ENCODE results near the gene GPC3. TPM values are rescaled to one million over a fixed set of nuclear protein-coding genes. Genes with fewer than 3 reads are reported as not detected.

Gene GPC3
- total and polyA plus RNA-seq, 4 experiments from 2014 or later = 0.20 to 2.4 (median 0.22) TPM; not detected in 1

DNA sequence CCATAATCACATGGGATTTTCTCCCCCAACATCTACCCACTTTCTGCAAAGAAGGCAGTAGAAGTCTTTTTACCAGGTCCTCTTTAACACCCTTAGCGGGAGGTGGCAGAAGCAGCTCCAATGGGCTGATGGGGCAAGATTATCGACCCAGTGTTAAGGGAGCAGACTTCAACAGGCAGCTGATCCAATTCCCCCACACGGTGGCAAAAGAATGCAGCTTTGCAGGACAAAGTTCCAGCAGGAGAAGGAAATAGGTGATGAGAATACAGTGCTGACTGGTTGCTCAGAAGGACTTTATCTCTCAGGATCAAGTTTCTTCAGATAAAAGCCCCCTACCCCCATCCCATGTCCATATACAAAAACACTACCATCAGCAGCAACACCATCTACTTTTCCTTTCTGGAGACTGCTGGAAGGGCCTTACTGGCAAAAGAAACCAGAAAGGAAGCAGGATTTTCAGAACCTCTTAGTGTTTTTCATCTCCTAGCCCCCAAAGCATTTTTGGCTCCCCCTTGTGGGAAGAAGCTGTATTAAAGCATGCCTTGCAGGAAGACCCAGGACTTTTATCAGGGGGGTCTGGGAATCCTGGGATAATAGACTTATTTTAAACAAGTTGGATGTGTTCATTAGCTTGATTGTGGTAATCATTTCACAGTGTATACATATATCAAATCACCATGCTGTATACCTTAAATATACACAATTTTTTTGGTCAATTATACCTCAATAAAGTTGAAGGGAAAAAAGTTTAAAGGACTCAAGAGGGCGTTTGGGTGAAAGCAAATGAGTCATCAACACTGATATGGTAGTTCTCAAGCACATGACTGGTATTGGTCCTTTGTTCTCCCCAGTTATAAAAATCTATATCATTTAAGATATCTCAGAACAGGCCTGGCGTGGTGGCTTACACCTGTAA is 146.4 kb downstream of the GPC3 start:
- ChIA-PET CTCF (ENCODE audit: partially characterized antibody) (interaction anchor here (1.2 to 1.7 kb wide), 3 partner anchors 47 to 558 kb away, joined by 3 to 5 read pairs (median 3); no protein-coding TSS in a partner anchor), POLR2A (ENCODE audit: partially characterized antibody) (interaction anchor here (0.5 kb wide), 1 partner anchor 1984 kb away, joined by 3 read pairs; no protein-coding TSS in a partner anchor)
- Mint-ChIP-seq H3K36me3 (no peaks in the 10 kb centered on the region), H3K27me3 (no peaks in the 10 kb centered on the region), H3K4me1 (no peaks in the 10 kb centered on the region), H3K4me3 (no peak overlapping the region), H3K9me3 (no peaks in the 10 kb centered on the region), H3K27ac (no peak overlapping the region)
- DNase-seq = peak in 4 of 5 donors; percentile 5 to 25 (median 17)
- H3K4me3 ChIP-seq (ENCODE audit: low read length in 2 of 2) = no peak overlapping the region
- no peaks in the 10 kb centered on the region for H3K9me3 ChIP-seq (ENCODE audit: control insufficient read depth in 1 of 2, low read length in 2 of 2)
- no peaks in the 10 kb centered on the region for H3K4me1 ChIP-seq (ENCODE audit: insufficient read depth, low read length)
- H3K27me3 ChIP-seq (ENCODE audit: insufficient read depth, low read length) = no peaks in the 10 kb centered on the region
- H3K27ac ChIP-seq (ENCODE audit: low read depth, low read length) = no peak overlapping the region
- no peaks in the 10 kb centered on the region for H3K36me3 ChIP-seq (ENCODE audit: insufficient read depth, low read length)
- intact Hi-C loops (cut with micrococcal nuclease) = loop anchor here (2.0 kb wide), 1 partner anchor 46 kb away; no protein-coding TSS in a partner anchor

DNA sequence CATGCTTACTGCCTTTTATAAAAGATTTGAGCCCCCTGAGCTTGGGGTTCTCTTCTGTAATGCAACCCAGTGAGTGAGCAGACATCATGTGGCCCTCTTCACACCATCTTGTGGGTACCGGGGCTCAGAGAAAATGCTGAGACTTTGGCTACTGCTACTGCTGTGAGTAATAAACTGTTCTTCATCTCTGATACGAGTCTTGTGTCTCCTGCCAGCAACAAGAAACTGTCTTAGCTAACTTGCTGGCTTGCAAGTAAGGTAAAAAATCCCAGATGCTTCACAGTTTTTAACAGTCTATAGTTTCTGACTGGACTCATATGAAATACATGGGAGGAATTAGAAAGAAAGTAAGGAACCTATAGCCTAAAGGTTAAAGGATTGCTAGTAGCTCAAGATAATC is 148.3 kb downstream of the GPC3 start:
- Histone ChIP-seq H3K27ac (ENCODE audit: low read depth, low read length) (no peak overlapping the region), H3K36me3 (ENCODE audit: insufficient read depth, low read length) (no peaks in the 10 kb centered on the region), H3K9me3 (ENCODE audit: control insufficient read depth in 1 of 2, low read length in 2 of 2) (no peaks in the 10 kb centered on the region), H3K27me3 (ENCODE audit: insufficient read depth, low read length) (no peaks in the 10 kb centered on the region), H3K4me1 (ENCODE audit: insufficient read depth, low read length) (no peaks in the 10 kb centered on the region), H3K4me3 (ENCODE audit: low read length in 2 of 2) (no peak overlapping the region)
- no peak for DNase-seq
- POLR2A ChIA-PET (ENCODE audit: partially characterized antibody) = no interaction called here
- no peak overlapping the region for H3K27ac Mint-ChIP-seq
- no peak overlapping the region for H3K4me3 Mint-ChIP-seq
- no peaks in the 10 kb centered on the region for H3K9me3 Mint-ChIP-seq
- CTCF ChIA-PET (ENCODE audit: partially characterized antibody) = interaction anchor here (1.0 to 1.3 kb wide), 2 partner anchors 12 to 15 kb away, joined by 4 read pairs; no protein-coding TSS in a partner anchor
- H3K36me3 Mint-ChIP-seq = no peaks in the 10 kb centered on the region
- H3K27me3 Mint-ChIP-seq = no peaks in the 10 kb centered on the region
- intact Hi-C loops (cut with micrococcal nuclease) = no loop called here
- H3K4me1 Mint-ChIP-seq = no peaks in the 10 kb centered on the region

DNA sequence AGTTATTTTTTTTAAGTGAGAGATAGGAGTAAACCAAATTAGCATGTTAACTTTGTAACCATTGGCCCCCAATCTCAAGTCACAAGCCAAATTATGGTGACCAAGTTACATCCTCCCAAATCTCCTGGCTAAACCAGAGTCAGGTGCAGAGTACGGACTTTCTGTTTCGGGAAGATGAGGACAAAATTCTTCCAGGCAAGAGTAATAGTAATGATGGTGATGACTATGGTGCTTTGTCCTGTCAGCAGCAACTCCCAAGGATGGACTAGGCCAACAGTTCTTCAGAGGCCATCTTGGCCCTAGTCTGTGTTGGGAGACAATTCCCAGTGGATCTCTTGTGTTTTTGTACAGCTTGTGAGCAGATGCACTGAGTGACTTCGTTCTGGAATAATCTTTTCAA is 148.8 kb downstream of the GPC3 start:
- ChIA-PET CTCF (ENCODE audit: partially characterized antibody) (interaction anchor here (1.0 to 1.3 kb wide), 2 partner anchors 8 to 11 kb away, joined by 3 to 4 read pairs; no protein-coding TSS in a partner anchor), POLR2A (ENCODE audit: partially characterized antibody) (no interaction called here)
- Histone ChIP-seq H3K27me3 (ENCODE audit: insufficient read depth, low read length) (no peaks in the 10 kb centered on the region), H3K36me3 (ENCODE audit: insufficient read depth, low read length) (no peaks in the 10 kb centered on the region), H3K9me3 (ENCODE audit: control insufficient read depth in 1 of 2, low read length in 2 of 2) (no peaks in the 10 kb centered on the region), H3K27ac (ENCODE audit: low read depth, low read length) (no peak overlapping the region), H3K4me3 (ENCODE audit: low read length in 2 of 2) (no peak overlapping the region), H3K4me1 (ENCODE audit: insufficient read depth, low read length) (no peaks in the 10 kb centered on the region)
- Mint-ChIP-seq H3K9me3 (no peaks in the 10 kb centered on the region), H3K4me1 (no peaks in the 10 kb centered on the region), H3K36me3 (no peaks in the 10 kb centered on the region), H3K27me3 (no peaks in the 10 kb centered on the region), H3K4me3 (no peak overlapping the region), H3K27ac (no peak overlapping the region)
- intact Hi-C loops (cut with micrococcal nuclease) = no loop called here
- DNase-seq = no peak

DNA sequence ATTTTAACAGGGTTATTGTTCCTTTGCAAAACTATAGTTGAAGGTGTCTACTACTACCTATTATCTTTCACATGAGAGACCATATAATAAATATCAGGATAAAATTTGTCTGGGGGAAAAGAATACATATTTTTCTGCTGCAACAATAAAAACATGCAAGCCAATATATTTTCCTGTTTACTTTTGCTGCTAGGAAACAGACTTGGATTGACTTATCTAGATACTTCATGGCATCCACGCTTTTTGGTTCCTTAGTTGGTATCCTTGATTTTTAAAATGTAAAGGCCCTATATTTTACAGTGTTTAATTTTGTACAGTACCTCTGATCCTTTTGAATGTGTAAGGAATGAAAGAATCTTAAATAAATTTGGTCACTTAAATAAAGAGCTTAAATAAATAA is 150.6 kb downstream of the GPC3 start:
- Mint-ChIP-seq H3K4me3 (no peak overlapping the region), H3K27me3 (no peaks in the 10 kb centered on the region), H3K27ac (no peak overlapping the region), H3K9me3 (no peaks in the 10 kb centered on the region), H3K36me3 (no peaks in the 10 kb centered on the region), H3K4me1 (no peaks in the 10 kb centered on the region)
- Histone ChIP-seq H3K4me3 (ENCODE audit: low read length in 2 of 2) (no peak overlapping the region), H3K9me3 (ENCODE audit: control insufficient read depth in 1 of 2, low read length in 2 of 2) (no peaks in the 10 kb centered on the region), H3K27me3 (ENCODE audit: insufficient read depth, low read length) (no peaks in the 10 kb centered on the region), H3K4me1 (ENCODE audit: insufficient read depth, low read length) (no peaks in the 10 kb centered on the region), H3K36me3 (ENCODE audit: insufficient read depth, low read length) (no peaks in the 10 kb centered on the region), H3K27ac (ENCODE audit: low read depth, low read length) (no peak overlapping the region)
- POLR2A ChIA-PET (ENCODE audit: partially characterized antibody) = no interaction called here
- intact Hi-C loops (cut with micrococcal nuclease) = no loop called here
- no peak for DNase-seq
- CTCF ChIA-PET (ENCODE audit: partially characterized antibody) = interaction anchor here (1.6 kb wide), 1 partner anchor 41 kb away, joined by 3 read pairs; no protein-coding TSS in a partner anchor

DNA sequence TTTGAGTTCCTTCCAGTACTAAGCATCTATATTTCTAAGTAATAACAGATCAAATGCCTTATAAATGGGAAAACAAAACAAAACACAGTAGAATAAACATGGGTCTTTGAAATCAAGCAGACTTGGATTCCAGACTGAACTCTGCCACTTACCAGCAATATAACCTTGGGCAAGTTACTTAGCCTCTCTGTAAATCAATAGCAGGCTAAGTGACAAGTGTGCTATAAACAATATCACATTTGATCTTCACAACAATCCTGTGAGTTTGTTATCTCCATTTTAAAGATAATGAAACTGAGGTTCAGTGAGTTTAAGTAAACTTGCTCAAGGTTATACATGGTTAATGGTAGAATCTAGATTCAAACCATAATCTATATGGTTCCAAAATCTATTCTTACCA is 165.8 kb downstream of the GPC3 start:
- H3K9me3 ChIP-seq (ENCODE audit: control insufficient read depth in 1 of 2, low read length in 2 of 2) = no peaks in the 10 kb centered on the region
- DNase-seq = no peak
- no peak overlapping the region for H3K4me3 ChIP-seq (ENCODE audit: low read length in 2 of 2)
- Mint-ChIP-seq H3K4me3 (no peak overlapping the region), H3K4me1 (no peaks in the 10 kb centered on the region), H3K9me3 (no peaks in the 10 kb centered on the region), H3K36me3 (no peaks in the 10 kb centered on the region), H3K27ac (no peak overlapping the region), H3K27me3 (peaks cover 4 to 15% of the 10 kb centered on the region in 2 donors)
- intact Hi-C loops (cut with micrococcal nuclease) = no loop called here
- POLR2A ChIA-PET (ENCODE audit: partially characterized antibody) = no interaction called here
- H3K4me1 ChIP-seq (ENCODE audit: insufficient read depth, low read length) = no peaks in the 10 kb centered on the region
- H3K27ac ChIP-seq (ENCODE audit: low read depth, low read length) = no peak overlapping the region
- no peaks in the 10 kb centered on the region for H3K36me3 ChIP-seq (ENCODE audit: insufficient read depth, low read length)
- CTCF ChIA-PET (ENCODE audit: partially characterized antibody) = no interaction called here
- no peaks in the 10 kb centered on the region for H3K27me3 ChIP-seq (ENCODE audit: insufficient read depth, low read length)

DNA sequence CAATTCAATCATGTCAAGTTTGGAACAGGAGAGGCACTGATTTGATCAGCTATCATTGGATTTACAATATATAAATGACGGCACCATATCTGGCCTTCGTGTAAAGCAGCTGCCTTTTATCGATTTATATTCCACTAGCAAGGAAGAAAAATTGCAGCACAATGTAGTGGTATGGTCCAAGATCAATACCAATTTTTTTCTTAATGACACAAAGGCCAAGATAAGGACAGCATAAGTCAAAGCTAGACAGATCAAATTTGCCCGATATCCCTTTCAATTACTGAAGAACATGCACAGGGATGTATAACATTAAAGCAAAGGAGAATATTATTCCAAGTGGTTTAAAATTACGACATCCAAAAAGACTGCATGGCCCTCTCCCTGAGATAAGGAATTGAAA is 167.4 kb downstream of the GPC3 start:
- no peak overlapping the region for H3K27ac ChIP-seq (ENCODE audit: low read depth, low read length)
- H3K27ac Mint-ChIP-seq = no peak overlapping the region
- DNase-seq = no peak
- H3K9me3 ChIP-seq (ENCODE audit: control insufficient read depth in 1 of 2, low read length in 2 of 2) = no peaks in the 10 kb centered on the region
- no peaks in the 10 kb centered on the region for H3K4me1 ChIP-seq (ENCODE audit: insufficient read depth, low read length)
- ChIA-PET POLR2A (ENCODE audit: partially characterized antibody) (no interaction called here), CTCF (ENCODE audit: partially characterized antibody) (interaction anchor here (1.3 kb wide), 1 partner anchor 26 kb away, joined by 4 read pairs; no protein-coding TSS in a partner anchor)
- no peaks in the 10 kb centered on the region for H3K36me3 Mint-ChIP-seq
- no peaks in the 10 kb centered on the region for H3K27me3 ChIP-seq (ENCODE audit: insufficient read depth, low read length)
- H3K4me3 ChIP-seq (ENCODE audit: low read length in 2 of 2) = no peak overlapping the region
- no peaks in the 10 kb centered on the region for H3K4me1 Mint-ChIP-seq
- H3K27me3 Mint-ChIP-seq = peaks cover 3 to 15% of the 10 kb centered on the region in 2 donors
- intact Hi-C loops (cut with micrococcal nuclease) = no loop called here
- H3K4me3 Mint-ChIP-seq = no peak overlapping the region
- H3K36me3 ChIP-seq (ENCODE audit: insufficient read depth, low read length) = no peaks in the 10 kb centered on the region
- no peaks in the 10 kb centered on the region for H3K9me3 Mint-ChIP-seq

DNA sequence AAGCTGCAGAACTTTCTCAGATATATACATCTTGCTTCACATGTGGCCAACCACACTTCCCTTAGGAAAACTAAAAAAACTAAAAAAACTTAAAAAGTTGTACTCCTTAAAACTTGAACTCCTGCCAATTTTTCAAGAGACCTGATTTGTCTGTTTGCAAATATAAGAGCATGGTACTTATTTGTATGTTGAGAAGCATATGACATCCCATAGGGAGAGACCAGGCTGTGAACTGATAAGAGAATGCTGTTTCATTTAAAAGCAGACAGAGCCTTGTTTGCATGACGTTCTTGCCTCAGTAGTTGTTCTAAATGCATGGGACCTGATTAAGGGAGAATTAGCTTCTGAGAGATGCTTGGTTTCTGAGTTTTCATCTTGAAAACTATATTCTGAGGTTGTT is 169.9 kb downstream of the GPC3 start:
- Histone ChIP-seq H3K27ac (ENCODE audit: low read depth, low read length) (no peak overlapping the region), H3K4me3 (ENCODE audit: low read length in 2 of 2) (no peak overlapping the region), H3K4me1 (ENCODE audit: insufficient read depth, low read length) (no peaks in the 10 kb centered on the region), H3K36me3 (ENCODE audit: insufficient read depth, low read length) (no peaks in the 10 kb centered on the region), H3K9me3 (ENCODE audit: control insufficient read depth in 1 of 2, low read length in 2 of 2) (no peaks in the 10 kb centered on the region), H3K27me3 (ENCODE audit: insufficient read depth, low read length) (no peaks in the 10 kb centered on the region)
- Mint-ChIP-seq H3K27ac (no peak overlapping the region), H3K36me3 (no peaks in the 10 kb centered on the region), H3K4me1 (no peaks in the 10 kb centered on the region), H3K4me3 (no peak overlapping the region), H3K9me3 (no peaks in the 10 kb centered on the region), H3K27me3 (peaks cover 3 to 8% of the 10 kb centered on the region in 2 donors)
- intact Hi-C loops (cut with micrococcal nuclease) = no loop called here
- CTCF ChIA-PET (ENCODE audit: partially characterized antibody) = no interaction called here
- DNase-seq = no peak
- POLR2A ChIA-PET (ENCODE audit: partially characterized antibody) = no interaction called here

Data from CD4-positive, alpha-beta memory T cell (primary cell).